Skeletal muscle tissue (tissue), 4 donors: Measurements from ENCODE around the gene RGR. TPM values are rescaled to one million over a fixed set of nuclear protein-coding genes. Genes with fewer than 3 reads are reported as not detected.
"Not testable (repeated sequence)": the region's sequence is repeated elsewhere in the genome, so short reads cannot be mapped to it uniquely, and the experiment has no call there.

Source experiments
- H3K27ac ChIP-seq: one replicate; pipeline ENCODE4 v1.7.0; 2013; ENCODE audit warnings: mild to moderate bottlenecking, low read depth, low read length, inconsistent platforms
- H3K27me3 ChIP-seq, 3 donors: one replicate each; pipeline ENCODE4 v1.7.0; 2013; ENCODE audit warnings: low read length in 3 of 3; ENCODE audit not compliant: control insufficient read depth in 3 of 3, insufficient read depth in 3 of 3
- H3K36me3 ChIP-seq, 3 donors: one replicate each; pipeline ENCODE4 v1.7.0; 2013; ENCODE audit warnings: low read length in 3 of 3; ENCODE audit not compliant: control insufficient read depth in 3 of 3, insufficient read depth in 3 of 3
- H3K4me1 ChIP-seq, 3 donors: one replicate each; pipeline ENCODE4 v1.7.0; 2013; ENCODE audit warnings: low read length in 3 of 3, mild to moderate bottlenecking in 3 of 3; ENCODE audit not compliant: control insufficient read depth in 3 of 3, insufficient read depth in 3 of 3
- H3K4me3 ChIP-seq, 3 donors: one replicate each; pipeline ENCODE4 v1.7.0; 2013; ENCODE audit warnings: low read length in 3 of 3
- H3K9ac ChIP-seq, 3 donors: one replicate each; pipeline ENCODE4 v1.7.0; 2013; ENCODE audit warnings: low read length in 3 of 3, mild to moderate bottlenecking in 3 of 3, moderate library complexity in 2 of 3, low read depth in 1 of 3
- H3K9me3 ChIP-seq, 3 donors: one replicate each; pipeline ENCODE4 v1.7.0; 2013; ENCODE audit warnings: low read length in 3 of 3; ENCODE audit not compliant: control insufficient read depth in 3 of 3
- total RNA-seq: library from RNA; depleted of rRNA; stranded (reverse); fragments of >200 nt; gene quantifications from one replicate; pipeline ENCODE4 v1.2.3, GENCODE V29; 2014
- donor health status: Osteomylitis.

The RGR gene
- total RNA-seq, 1 donor from 2014 or later: 13.6 TPM

DNA sequence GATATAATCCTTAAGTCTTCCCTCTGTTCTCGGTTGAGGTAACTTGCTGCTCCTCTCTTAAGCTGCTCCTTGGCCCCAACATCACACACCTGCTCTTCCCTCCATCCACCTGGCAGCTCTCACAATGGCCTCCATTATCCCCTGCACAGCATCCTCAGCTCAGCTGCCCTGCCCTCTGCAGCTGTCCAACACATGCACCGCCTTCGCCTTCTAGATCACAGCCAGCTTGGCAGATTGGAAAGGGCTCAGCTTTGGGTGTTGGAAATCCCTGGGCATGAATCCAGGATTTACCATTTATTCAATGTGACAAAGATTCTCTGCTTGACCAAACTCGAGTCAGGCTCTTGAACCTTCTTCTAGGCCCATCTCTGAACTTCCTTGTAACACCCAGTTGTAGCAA lies 20.6 kb downstream of the RGR start:
- peaks cover 0 to 19% (median 6%) of the 10 kb centered on the region in 3 donors for H3K27me3 ChIP-seq
- no peak overlapping the region for H3K27ac ChIP-seq
- peaks cover 0 to 3% (median 0%) of the 10 kb centered on the region in 3 donors for H3K4me1 ChIP-seq
- no peak overlapping the region for H3K4me3 ChIP-seq
- H3K9ac ChIP-seq: no peak overlapping the region
- H3K36me3 ChIP-seq: no peaks in the 10 kb centered on the region
- no peaks in the 10 kb centered on the region for H3K9me3 ChIP-seq

GRCh38 chr10:84267503-84268126 lies 22.8 kb downstream of the RGR start:
- Histone ChIP-seq H3K9me3 (no peaks in the 10 kb centered on the region), H3K4me3 (no peak overlapping the region), H3K9ac (no peak overlapping the region), H3K4me1 (peaks cover 0 to 3% (median 0%) of the 10 kb centered on the region in 3 donors), H3K27me3 (peaks cover 0 to 19% (median 0%) of the 10 kb centered on the region in 3 donors), H3K36me3 (no peaks in the 10 kb centered on the region), H3K27ac (no peak overlapping the region)

DNA sequence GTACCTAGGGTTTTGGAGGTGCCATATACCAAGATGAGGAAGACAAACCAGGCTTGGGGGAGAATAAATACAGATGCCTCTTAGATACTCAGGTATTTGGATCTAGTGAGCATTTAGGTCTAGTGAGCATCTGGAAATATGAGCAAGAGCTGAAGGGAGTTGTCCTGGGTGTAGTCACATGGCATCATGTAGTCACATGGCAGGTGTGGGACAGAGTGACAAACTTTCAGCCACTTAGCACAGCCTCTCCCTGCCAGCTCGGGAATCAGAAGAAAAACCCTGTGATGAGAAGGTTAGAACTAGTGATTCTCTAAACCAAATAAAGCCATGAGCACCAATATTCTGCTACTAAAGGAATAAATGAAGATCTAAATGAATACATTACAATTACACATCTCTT lies 24.3 kb downstream of the RGR start:
- H3K9ac ChIP-seq: no peak overlapping the region
- H3K27me3 ChIP-seq: peaks cover 0 to 15% (median 4%) of the 10 kb centered on the region in 3 donors
- peaks cover 0 to 3% (median 0%) of the 10 kb centered on the region in 3 donors for H3K4me1 ChIP-seq
- H3K9me3 ChIP-seq: no peaks in the 10 kb centered on the region
- no peak overlapping the region for H3K27ac ChIP-seq
- no peaks in the 10 kb centered on the region for H3K36me3 ChIP-seq
- no peak overlapping the region for H3K4me3 ChIP-seq

GRCh38 chr10:84269773-84270172 lies 24.9 kb downstream of the RGR start:
- Histone ChIP-seq H3K4me3 (no peak overlapping the region), H3K9ac (no peak overlapping the region), H3K27ac (no peak overlapping the region), H3K4me1 (no peaks in the 10 kb centered on the region), H3K36me3 (no peaks in the 10 kb centered on the region), H3K27me3 (peaks cover 0 to 10% (median 4%) of the 10 kb centered on the region in 3 donors), H3K9me3 (no peaks in the 10 kb centered on the region)

GRCh38 chr10:84270708-84271107 lies 25.9 kb downstream of the RGR start:
- H3K4me3 ChIP-seq: no peak overlapping the region
- H3K27me3 ChIP-seq: peaks cover 0 to 5% (median 4%) of the 10 kb centered on the region in 3 donors
- H3K27ac ChIP-seq: no peak overlapping the region
- no peaks in the 10 kb centered on the region for H3K36me3 ChIP-seq
- H3K9me3 ChIP-seq: no peaks in the 10 kb centered on the region
- no peaks in the 10 kb centered on the region for H3K4me1 ChIP-seq
- H3K9ac ChIP-seq: no peak overlapping the region

GRCh38 chr10:84279876-84280475 lies 35.1 kb downstream of the RGR start:
- H3K27ac ChIP-seq, H3K27me3 ChIP-seq, H3K9me3 ChIP-seq, H3K4me1 ChIP-seq, H3K9ac ChIP-seq, H3K36me3 ChIP-seq, H3K4me3 ChIP-seq: not testable (repeated sequence)

- Histone ChIP-seq H3K27ac (no peak overlapping the region), H3K4me1 (no peaks in the 10 kb centered on the region), H3K9me3 (peaks cover 0 to 2% (median 0%) of the 10 kb centered on the region in 3 donors), H3K27me3 (peaks cover 0 to 3% (median 0%) of the 10 kb centered on the region in 3 donors), H3K36me3 (no peaks in the 10 kb centered on the region), H3K9ac (no peak overlapping the region), H3K4me3 (no peak overlapping the region)
Observed at GRCh38 chr10:84286695-84287094, 41.8 kb downstream of the RGR start.

GRCh38 chr10:84288151-84288550 lies 43.3 kb downstream of the RGR start:
- H3K36me3 ChIP-seq: no peaks in the 10 kb centered on the region
- no peaks in the 10 kb centered on the region for H3K4me1 ChIP-seq
- H3K4me3 ChIP-seq: no peak overlapping the region
- peaks cover 0 to 3% (median 0%) of the 10 kb centered on the region in 3 donors for H3K27me3 ChIP-seq
- H3K9me3 ChIP-seq: peaks cover 0 to 2% (median 0%) of the 10 kb centered on the region in 3 donors
- H3K27ac ChIP-seq: no peak overlapping the region
- H3K9ac ChIP-seq: no peak overlapping the region

DNA sequence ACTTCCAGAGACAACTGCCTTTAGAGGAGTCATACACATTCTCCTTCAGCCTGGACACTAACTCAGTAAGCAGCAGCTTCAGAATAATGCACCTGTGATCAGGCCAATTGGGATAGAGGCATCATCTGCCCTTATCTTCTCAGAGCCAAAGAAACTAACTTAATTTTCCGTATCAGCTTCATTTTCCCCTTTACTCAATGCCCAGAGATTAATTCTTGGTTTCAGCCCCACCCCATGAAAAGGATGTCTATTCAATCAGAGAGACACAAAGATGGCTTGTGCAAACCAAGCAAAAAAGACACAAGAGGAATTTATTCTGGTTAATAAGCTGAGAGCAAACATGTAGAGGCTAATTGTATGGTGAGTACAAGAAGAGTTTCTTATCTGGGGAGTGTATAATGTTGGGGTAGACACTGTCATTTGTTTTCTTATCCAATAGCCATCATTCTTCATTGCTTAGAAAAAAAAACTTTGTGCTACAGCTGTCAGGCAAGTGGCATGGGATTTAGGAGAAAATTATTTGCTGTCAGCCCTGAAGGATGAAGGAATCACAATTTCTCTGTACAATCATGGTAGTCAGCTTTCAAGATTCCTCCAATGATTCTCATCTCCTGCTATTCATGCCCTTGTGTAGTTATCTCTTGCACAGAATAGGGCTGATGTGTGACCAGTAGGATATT lies 44.8 kb downstream of the RGR start:
- Histone ChIP-seq H3K9ac (no peak overlapping the region), H3K36me3 (no peaks in the 10 kb centered on the region), H3K27me3 (peaks cover 0 to 3% (median 0%) of the 10 kb centered on the region in 3 donors), H3K4me1 (no peaks in the 10 kb centered on the region), H3K9me3 (peaks cover 0 to 2% (median 0%) of the 10 kb centered on the region in 3 donors), H3K27ac (no peak overlapping the region), H3K4me3 (no peak overlapping the region)

GRCh38 chr10:84290235-84290634 lies 45.4 kb downstream of the RGR start:
- H3K27ac ChIP-seq: no peak overlapping the region
- peaks cover 0 to 2% (median 0%) of the 10 kb centered on the region in 3 donors for H3K9me3 ChIP-seq
- H3K36me3 ChIP-seq: no peaks in the 10 kb centered on the region
- H3K4me3 ChIP-seq: no peak overlapping the region
- no peak overlapping the region for H3K9ac ChIP-seq
- H3K4me1 ChIP-seq: no peaks in the 10 kb centered on the region
- peaks cover 0 to 3% (median 0%) of the 10 kb centered on the region in 3 donors for H3K27me3 ChIP-seq
